Stimulated activated CD8-positive, alpha-beta memory T cell treated with anti-CD3 and anti-CD28 coated beads, Interleukin-7, amount 100 ng/mL, for 24 hours (primary cell): ENCODE measurements around the gene UCN2.
"Not testable (repeated sequence)": the region's sequence is repeated elsewhere in the genome, so short reads cannot be mapped to it uniquely, and the experiment has no call there.

Source experiments
- DNase-seq: peaks from one replicate; pipeline ENCODE4 v3.0.0-alpha.2; 2020; ENCODE audit warnings: low read depth

UCN2 gene

DNA sequence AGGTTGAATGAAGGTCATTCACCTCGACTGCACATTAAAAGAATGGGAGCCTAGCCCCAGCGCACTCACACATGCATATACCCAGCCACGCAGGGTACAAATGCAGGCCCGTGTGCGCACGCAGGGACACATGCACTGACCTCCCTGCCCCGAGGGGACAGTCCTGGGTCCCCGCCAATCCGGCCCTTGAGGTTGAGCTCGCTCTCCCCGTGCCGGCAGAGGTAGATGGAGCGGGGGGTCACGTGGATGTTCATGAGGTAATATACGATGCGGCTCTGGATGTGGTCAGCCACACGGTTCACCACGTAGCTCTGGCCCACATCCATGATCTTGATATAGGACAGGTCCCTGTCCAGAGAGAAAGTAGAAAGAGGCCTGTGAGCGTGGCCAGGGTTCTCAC, 27.5 kb downstream of the UCN2 start:
- DNase-seq: no peak

DNA sequence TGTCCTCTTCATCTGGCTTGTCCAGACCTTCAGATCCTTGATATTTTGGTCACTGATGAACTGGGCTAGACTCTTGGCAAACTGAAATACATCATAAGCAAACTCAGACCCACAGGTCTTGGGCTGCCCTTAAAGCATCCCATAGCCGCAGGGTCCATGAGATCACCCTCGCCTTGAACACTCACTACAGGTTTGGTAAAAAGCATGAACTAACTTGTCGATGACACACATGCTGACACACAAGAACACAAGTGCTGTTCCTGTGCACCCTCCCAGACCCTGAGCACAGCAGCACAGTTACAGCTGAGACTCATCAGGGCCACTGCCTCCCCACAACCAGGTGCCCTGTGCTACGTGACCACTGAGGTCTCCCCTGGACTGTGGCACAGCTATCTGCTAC, 28.0 kb downstream of the UCN2 start:
- no peak for DNase-seq

DNA sequence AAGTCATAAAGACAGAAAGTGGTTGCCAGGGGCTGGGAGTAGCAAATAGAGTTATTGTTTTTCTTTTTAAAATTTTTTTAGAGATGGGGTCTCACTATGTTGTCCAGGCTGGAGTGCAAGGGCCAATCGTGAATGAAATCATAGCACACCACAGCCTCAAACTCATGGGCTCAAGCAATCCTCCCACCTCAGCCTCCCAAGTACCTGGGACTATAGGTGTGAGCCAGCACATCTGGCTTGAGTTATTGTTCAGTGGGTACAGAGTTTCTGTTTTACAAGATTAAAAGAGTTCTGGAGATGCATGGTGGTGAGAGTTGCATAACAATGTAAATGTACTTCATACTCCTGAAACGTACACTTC, 30.6 kb downstream of the UCN2 start:
- no peak for DNase-seq

DNA sequence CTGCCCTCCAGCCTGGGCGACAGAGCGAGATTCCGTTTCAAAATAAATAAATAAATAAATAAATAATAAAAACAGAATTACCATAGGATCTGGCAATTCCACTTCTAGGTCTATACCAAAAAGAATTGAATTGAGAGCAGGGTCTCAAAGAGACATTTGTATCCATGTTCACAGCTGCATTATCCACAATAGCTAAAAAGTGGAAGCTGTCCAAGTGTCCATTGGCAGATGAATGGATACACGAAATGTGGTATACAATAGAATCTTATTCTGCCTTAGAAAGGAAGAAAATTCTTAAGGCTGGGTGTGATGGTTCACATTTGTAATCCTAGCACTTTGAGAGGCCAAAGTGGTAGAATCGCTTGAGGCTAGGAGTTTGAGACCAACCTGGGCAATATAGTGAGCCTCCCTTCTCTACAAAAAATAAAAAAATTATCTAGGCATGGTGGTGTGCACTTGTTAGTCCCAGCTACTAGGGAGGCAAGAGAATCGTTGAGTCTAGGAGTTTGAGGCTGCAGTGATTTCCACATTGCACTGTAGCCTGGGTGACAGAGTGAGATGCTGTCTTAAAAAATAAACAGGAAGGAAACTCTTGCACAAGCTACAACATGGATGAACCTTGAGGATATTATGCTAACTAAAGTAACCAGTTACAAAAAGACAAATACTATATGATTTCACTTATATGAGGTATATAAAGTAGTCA, 31.2 kb downstream of the UCN2 start:
- no peak for DNase-seq

- DNase-seq: not testable (repeated sequence)
Observed at GRCh38 chr3:48530701-48531100, 32.9 kb downstream of the UCN2 start.

GRCh38 chr3:48528754-48529153, 34.8 kb downstream of the UCN2 start:
- DNase-seq: no peak

GRCh38 chr3:48528048-48528447, 35.5 kb downstream of the UCN2 start:
- no peak for DNase-seq

DNA sequence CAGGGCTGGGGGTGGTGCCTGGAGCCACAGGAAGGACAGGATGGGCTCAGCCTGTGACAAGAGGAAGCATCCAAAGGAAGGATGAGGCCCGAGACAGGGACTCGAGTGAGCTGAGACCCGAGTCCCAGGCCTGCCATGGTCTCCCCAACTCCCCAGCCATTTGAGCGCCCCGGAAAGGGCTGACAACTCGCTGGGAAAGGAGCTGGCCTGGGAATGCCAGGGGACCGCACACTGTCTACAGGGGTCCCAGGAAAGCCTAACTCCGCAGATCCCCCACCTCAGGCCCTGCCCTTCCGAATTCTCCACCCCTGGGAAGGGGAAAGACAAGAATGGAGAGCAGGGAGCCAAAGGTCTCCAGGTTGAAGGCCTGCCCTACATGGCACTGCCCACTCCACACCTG, 38.6 kb downstream of the UCN2 start:
- DNase-seq: no peak

DNA sequence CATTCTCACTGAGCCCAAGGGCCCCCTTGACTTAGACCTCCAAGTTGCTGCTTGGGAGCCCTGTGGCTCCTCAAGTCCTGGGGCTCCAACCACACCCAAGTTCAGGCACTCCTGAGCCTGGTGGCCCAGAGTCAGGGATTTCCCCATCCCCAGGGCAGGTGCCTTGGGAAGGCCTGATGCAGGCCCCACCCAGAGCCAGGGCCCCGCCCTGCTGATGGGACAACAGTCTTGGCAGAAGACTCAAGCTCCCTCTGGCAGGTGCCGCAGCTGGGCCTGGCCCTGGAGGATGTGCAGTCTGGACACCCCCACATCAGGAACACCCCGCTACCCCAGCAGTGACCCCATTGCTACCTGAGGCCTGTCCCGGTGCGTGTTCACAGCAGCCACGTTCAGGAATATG, 41.9 kb downstream of the UCN2 start:
- no peak for DNase-seq

GRCh38 chr3:48519277-48519643, 44.3 kb downstream of the UCN2 start:
- DNase-seq: no peak

DNA sequence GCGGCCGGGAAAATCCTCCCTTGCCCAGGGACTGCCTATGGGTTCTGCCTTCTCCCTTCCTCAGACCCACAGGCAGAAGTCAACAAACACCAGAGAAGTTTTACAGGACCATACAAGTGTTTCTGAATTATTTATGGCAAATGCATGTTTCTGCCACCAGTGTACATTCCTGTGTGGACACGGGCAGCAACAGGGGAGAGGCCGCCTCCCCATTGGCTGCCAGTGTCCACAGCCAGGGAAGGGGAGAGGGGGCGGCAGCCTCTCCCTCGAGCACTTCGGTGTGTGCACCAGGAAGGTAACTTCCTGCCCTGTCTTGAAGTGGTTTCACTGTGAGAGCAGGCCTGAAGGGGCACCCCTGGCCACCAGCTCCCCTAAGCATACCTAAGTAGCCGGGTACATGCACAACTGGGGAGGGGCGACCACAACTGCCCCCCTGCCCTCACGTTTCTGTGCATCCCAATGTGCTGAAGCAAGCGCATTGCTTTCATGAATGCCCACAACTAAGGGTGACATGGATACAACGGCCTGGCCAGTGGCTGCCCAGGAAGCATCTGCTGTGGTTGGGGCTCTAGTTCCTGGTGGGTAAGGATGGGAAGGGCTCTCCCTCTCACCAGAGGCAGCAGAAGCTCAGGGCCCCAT, 44.8 kb downstream of the UCN2 start:
- DNase-seq: no peak

DNA sequence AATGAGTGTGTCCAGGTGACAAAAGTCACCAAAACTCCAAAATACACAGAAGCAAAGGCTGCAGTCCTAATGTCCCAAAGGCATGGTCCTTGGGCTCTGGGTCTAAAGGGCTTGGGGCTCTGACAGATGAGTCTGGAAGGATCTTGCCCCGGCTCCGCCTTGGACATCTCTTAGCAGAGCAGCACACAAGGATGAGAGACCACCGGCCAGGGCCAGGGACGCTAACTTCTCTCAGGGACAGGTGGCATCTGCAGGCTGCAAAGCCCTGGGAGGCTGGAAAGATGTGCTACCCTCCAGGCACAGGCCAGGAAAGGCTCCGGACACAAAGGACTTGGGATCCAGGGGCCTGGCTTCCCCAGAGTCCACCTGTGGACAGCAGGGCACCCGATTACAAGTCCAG, 45.5 kb downstream of the UCN2 start:
- no peak for DNase-seq

DNA sequence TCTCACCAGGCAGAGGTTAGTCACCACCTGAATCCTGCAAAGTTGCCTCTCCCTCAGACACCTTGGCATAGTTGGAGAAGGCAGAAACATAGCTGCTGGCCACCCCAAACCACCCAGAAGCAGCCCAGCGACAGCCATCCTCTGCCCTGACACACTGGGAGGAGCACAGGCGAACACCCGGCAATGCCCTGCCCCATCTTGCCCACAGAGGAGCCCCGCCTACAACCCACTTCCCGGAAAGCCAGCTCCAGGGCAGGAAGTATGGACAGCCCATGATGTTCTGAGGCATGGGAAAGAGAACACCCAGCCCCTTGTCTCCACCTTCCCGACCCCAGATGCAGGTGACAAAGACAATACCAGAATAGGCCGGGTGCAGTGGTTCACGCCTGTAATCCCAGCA, 47.0 kb downstream of the UCN2 start:
- no peak for DNase-seq

DNA sequence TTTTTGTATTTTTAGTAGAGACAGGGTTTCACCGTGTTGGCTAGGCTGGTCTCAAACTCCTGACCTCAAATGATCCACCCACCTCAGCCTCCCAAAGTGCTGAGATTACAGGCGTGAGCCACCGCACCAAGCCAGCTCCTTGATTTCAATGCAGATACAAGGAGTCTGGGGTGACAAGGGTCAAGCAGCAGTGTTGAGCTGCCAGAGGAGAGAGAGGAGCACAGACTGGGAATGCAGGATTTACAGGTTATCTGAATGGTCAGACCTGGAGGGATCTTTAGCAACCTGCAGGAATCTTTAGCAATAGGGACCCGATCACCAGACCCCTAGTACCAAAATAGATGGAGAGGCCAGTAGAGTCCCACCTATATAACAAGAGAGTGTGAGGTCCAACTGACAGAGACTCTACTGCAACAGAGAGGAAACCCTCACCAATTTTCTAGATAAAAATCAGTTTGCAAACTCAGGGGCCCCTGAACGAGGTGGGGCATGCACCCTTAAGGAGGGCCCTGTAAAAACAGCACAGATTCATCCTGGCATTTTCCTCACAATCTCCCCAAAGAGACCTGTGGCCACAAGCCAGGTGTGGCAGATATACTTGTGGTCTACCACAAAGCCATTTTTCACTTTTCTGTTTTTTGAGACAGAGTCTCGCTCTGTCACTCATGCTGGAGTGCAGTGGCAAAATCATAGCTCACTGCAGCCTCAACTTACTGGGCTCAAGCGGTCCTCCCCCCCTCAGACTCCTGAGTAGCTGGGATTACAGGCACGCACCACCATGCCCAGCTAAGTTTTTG, 49.0 kb downstream of the UCN2 start:
- DNase-seq: no peak
